WI38 (cell line): ENCODE data around the gene CLIC5.

Experiments
- H3K4me3 ChIP-seq: 2 replicates; pipeline ENCODE4 v1.5.1; 2011; ENCODE audit warnings: low read depth, mild to moderate bottlenecking, control low read depth, low read length
- CTCF ChIP-seq: IDR thresholded peaks from 2 replicates; pipeline ENCODE4 v1.5.1; 2012; ENCODE audit warnings: low read depth, mild to moderate bottlenecking, control low read depth, low read length

The CLIC5 gene

GRCh38 chr6:45898941-45899682 is 116.5 kb downstream of the CLIC5 start:
- TF ChIP-seq CTCF = no peak

GRCh38 chr6:45896783-45897441 is 118.7 kb downstream of the CLIC5 start:
- no peak for TF ChIP-seq CTCF
- no peak overlapping the region for H3K4me3 ChIP-seq

More at GRCh38 chr6:45898941-45899682, 116.5 kb downstream of the CLIC5 start:
- no peak overlapping the region for H3K4me3 ChIP-seq

- no peak for TF ChIP-seq CTCF
- no peak overlapping the region for H3K4me3 ChIP-seq
Observed at GRCh38 chr6:45895569-45895968, 120.1 kb downstream of the CLIC5 start.

- H3K4me3 ChIP-seq = no peak overlapping the region
- TF ChIP-seq CTCF = no peak
Observed at GRCh38 chr6:45892696-45893245, 122.9 kb downstream of the CLIC5 start.

- TF ChIP-seq CTCF = no peak
- H3K4me3 ChIP-seq = no peak overlapping the region
Observed at GRCh38 chr6:45892196-45892595, 123.5 kb downstream of the CLIC5 start.

GRCh38 chr6:45886776-45887175 is 128.9 kb downstream of the CLIC5 start:
- no peak overlapping the region for H3K4me3 ChIP-seq
- TF ChIP-seq CTCF = no peak

- no peak for TF ChIP-seq CTCF
- H3K4me3 ChIP-seq = no peak overlapping the region
Observed at GRCh38 chr6:45884336-45884735, 131.3 kb downstream of the CLIC5 start.
